GM12878 (cell line): ENCODE measurements around the gene SYTL4.

Experiments used
- CREB1 ChIP-seq: IDR thresholded peaks from 2 replicates; pipeline ENCODE4 v1.6.1; 2012; ENCODE audit warnings: low read depth, mild to moderate bottlenecking, inconsistent platforms
- NBN ChIP-seq: fragments of 450-650 bp; IDR thresholded peaks from 2 replicates; pipeline ENCODE4 v1.6.1; 2016
- POLR2A ChIP-seq: IDR thresholded peaks from 2 replicates; pipeline ENCODE4 v1.6.1; 2011; ENCODE audit warnings: low read depth, mild to moderate bottlenecking, low read length
- POLR2AphosphoS2 ChIP-seq: IDR thresholded peaks from 2 replicates; pipeline ENCODE4 v1.6.1; 2011; ENCODE audit warnings: low read depth, mild to moderate bottlenecking, low read length, improper control_type of control experiment, moderate library complexity
- POLR2AphosphoS5 ChIP-seq: IDR thresholded peaks from 2 replicates; pipeline ENCODE4 v1.6.1; 2011; ENCODE audit warnings: mild to moderate bottlenecking, low read length, inconsistent platforms
- RELA ChIP-seq: fragments of 450-650 bp; IDR thresholded peaks from 2 replicates; pipeline ENCODE4 v1.8.0; 2014; ENCODE audit warnings: borderline replicate concordance; ENCODE audit not compliant: partially characterized antibody
- SREBF1 ChIP-seq: IDR thresholded peaks from 2 replicates; pipeline ENCODE4 v1.6.1; 2012; ENCODE audit warnings: mild to moderate bottlenecking, low read length
- SRF ChIP-seq, 2 experiments: IDR thresholded peaks; 2 replicates each; pipeline ENCODE4 v1.6.1; 2011; ENCODE audit warnings: low read depth in 2 of 2, low read length in 2 of 2, mild to moderate bottlenecking in 1 of 2, moderate library complexity in 1 of 2
- TF ChIP-seq, protein P1 (sequence below): IDR thresholded peaks from 2 replicates; pipeline ENCODE4 v1.6.1; 2011; ENCODE audit warnings: low read depth, low read length, improper control_type of control experiment, borderline replicate concordance
- TF ChIP-seq, protein P2 (sequence below), 3 experiments: IDR thresholded peaks in 2 of 3; conservative IDR thresholded peaks in 1 of 3; 2 replicates each; pipeline ENCODE4 v1.5.1; 2011; ENCODE audit warnings: low read depth in 3 of 3, low read length in 3 of 3, mild to moderate bottlenecking in 3 of 3, control low read depth in 2 of 3, moderate library complexity in 2 of 3, inconsistent platforms in 1 of 3, mixed read lengths in 1 of 3; ENCODE audit not compliant: control insufficient read depth in 2 of 3, insufficient read depth in 1 of 3; ENCODE audit errors: extremely low read depth in 1 of 3
- TF ChIP-seq, protein P3 (sequence below): fragments of 450-650 bp; IDR thresholded peaks from 2 replicates; pipeline ENCODE4 v1.6.1; 2016; ENCODE audit warnings: mild to moderate bottlenecking

DNA sequence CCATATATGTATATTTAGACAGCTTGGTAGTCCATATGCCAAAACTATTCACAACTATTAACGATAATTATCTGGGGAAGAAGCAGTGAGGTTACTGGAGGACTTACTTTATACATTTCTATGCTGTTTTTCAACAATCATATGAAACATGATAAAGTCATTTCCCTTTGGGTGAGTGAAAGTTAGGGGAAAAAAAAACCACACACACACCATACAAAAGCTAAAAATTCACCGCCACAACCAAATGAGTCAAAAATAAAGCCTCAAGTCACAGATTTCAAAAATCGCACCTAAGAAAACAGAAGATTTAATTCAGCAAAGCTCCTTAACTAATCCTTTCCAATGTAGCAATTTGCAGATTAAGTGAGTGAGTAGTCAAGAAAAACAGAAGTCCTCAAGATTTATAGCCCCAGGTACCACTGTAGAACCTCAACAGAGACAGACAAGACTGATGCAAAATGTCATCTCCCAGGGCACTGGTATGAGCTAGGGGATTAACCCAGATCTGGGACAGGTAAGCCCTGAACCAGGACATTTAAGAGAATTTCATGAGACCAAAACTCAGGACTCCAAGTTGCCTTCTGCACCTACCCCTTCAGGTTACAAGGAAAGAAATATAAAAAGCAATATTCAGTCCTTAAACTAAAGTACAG is 35.1 kb downstream of the SYTL4 start:
- TF ChIP-seq NBN (no peak), SREBF1 (no peak), SRF (IDR thresholded peaks at IDR 0.05; ENCODE audit: low read depth in 2 of 2, low read length in 2 of 2) (no peak), POLR2AphosphoS5 (no peak), CREB1 (no peak), POLR2AphosphoS2 (no peak), RELA (no peak), POLR2A (no peak)
- TF ChIP-seq, protein P1, sequence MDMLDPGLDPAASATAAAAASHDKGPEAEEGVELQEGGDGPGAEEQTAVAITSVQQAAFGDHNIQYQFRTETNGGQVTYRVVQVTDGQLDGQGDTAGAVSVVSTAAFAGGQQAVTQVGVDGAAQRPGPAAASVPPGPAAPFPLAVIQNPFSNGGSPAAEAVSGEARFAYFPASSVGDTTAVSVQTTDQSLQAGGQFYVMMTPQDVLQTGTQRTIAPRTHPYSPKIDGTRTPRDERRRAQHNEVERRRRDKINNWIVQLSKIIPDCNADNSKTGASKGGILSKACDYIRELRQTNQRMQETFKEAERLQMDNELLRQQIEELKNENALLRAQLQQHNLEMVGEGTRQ: no peak
- TF ChIP-seq, protein P2, sequence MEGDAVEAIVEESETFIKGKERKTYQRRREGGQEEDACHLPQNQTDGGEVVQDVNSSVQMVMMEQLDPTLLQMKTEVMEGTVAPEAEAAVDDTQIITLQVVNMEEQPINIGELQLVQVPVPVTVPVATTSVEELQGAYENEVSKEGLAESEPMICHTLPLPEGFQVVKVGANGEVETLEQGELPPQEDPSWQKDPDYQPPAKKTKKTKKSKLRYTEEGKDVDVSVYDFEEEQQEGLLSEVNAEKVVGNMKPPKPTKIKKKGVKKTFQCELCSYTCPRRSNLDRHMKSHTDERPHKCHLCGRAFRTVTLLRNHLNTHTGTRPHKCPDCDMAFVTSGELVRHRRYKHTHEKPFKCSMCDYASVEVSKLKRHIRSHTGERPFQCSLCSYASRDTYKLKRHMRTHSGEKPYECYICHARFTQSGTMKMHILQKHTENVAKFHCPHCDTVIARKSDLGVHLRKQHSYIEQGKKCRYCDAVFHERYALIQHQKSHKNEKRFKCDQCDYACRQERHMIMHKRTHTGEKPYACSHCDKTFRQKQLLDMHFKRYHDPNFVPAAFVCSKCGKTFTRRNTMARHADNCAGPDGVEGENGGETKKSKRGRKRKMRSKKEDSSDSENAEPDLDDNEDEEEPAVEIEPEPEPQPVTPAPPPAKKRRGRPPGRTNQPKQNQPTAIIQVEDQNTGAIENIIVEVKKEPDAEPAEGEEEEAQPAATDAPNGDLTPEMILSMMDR (IDR thresholded peaks at IDR 0.05 in 2 of 3, conservative IDR thresholded peaks at IDR 0.05 in 1 of 3; ENCODE audit: control insufficient read depth in 2 of 3, extremely low read depth in 1 of 3, insufficient read depth in 1 of 3, low read depth in 3 of 3, low read length in 3 of 3): no peak
- TF ChIP-seq, protein P3, sequence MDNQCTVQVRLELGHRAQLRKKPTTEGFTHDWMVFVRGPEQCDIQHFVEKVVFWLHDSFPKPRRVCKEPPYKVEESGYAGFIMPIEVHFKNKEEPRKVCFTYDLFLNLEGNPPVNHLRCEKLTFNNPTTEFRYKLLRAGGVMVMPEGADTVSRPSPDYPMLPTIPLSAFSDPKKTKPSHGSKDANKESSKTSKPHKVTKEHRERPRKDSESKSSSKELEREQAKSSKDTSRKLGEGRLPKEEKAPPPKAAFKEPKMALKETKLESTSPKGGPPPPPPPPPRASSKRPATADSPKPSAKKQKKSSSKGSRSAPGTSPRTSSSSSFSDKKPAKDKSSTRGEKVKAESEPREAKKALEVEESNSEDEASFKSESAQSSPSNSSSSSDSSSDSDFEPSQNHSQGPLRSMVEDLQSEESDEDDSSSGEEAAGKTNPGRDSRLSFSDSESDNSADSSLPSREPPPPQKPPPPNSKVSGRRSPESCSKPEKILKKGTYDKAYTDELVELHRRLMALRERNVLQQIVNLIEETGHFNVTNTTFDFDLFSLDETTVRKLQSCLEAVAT: no peak
